Choroid plexus epithelial cell (primary cell): ENCODE results near the gene KIF27.
"Not testable (repeated sequence)": the region's sequence is repeated elsewhere in the genome, so short reads cannot be mapped to it uniquely, and the experiment has no call there.

Source experiments
- DNase-seq: peaks from one replicate; pipeline ENCODE4 v3.0.0-alpha.2; 2010; ENCODE audit warnings: low read depth
- H3K4me3 ChIP-seq: 2 replicates; pipeline ENCODE4 v1.5.1; 2011; ENCODE audit warnings: low read depth, mild to moderate bottlenecking, control low read depth, low read length, moderate library complexity
- TF ChIP-seq, protein P1 (sequence below): conservative IDR thresholded peaks from 2 replicates; pipeline ENCODE4 v1.5.1; 2011; ENCODE audit warnings: low read depth, mild to moderate bottlenecking, control low read depth, inconsistent platforms, low read length, moderate library complexity

The KIF27 gene

DNA sequence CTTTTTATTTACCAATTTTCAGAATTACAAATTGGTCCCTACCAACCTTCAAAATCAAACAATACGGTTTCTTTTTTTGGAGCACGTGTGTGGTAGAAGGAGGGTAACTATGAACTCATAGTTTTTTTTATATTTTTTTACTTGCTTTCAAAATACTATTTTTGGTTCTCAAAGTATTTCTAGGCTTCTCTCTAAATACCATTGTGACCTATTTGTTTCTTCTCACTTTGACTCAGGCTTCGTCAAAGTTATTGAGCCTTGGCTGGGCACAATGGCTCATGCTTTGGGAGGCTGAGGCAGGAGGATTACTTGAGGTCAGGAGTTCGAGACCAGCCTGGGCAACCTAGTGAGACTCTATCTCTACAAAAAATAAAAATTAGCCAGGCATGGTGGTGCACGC is 11.6 kb upstream of the KIF27 start:
- no peak overlapping the region for H3K4me3 ChIP-seq
- no peak for DNase-seq
- TF ChIP-seq, protein P1, sequence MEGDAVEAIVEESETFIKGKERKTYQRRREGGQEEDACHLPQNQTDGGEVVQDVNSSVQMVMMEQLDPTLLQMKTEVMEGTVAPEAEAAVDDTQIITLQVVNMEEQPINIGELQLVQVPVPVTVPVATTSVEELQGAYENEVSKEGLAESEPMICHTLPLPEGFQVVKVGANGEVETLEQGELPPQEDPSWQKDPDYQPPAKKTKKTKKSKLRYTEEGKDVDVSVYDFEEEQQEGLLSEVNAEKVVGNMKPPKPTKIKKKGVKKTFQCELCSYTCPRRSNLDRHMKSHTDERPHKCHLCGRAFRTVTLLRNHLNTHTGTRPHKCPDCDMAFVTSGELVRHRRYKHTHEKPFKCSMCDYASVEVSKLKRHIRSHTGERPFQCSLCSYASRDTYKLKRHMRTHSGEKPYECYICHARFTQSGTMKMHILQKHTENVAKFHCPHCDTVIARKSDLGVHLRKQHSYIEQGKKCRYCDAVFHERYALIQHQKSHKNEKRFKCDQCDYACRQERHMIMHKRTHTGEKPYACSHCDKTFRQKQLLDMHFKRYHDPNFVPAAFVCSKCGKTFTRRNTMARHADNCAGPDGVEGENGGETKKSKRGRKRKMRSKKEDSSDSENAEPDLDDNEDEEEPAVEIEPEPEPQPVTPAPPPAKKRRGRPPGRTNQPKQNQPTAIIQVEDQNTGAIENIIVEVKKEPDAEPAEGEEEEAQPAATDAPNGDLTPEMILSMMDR: no peak

DNA sequence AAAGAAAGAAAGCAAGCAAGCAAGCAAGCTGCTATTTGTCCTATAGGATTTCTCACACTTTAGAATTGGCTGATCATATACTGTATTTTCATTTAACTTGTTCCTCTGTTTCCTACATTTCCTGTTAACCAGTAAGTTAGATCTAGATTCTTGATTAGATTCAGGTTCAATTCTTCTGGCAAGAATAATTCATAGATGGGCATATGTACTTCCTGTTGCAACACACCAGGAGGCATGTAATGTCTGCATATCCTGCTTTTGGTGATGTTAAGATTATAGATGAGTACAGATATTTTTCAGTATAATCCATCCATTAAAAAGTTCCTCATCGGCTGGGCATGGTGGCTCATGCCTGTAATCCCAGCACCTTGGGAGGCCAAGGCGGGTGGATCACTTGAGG is 10.8 kb upstream of the KIF27 start:
- DNase-seq: no peak
- TF ChIP-seq, protein P1: no peak

DNA sequence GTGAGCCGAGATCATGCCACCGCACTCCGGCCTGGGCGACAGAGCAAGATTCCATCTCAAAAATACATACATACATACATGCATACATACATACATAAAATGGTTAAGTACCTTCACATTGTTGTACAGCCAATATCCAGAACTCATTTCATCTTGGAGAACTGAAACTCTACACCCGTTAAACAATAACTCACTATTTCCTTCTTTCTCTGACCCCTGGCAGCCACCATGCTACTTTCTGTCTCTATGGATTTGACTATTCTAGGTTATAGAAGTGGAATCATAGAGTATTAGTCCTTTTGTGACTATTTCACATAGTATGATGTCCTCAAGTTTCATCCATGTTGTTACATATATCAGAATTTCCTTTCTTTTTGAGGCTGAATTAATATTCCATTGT is 9.6 kb upstream of the KIF27 start:
- H3K4me3 ChIP-seq: no peak overlapping the region
- DNase-seq: no peak
- TF ChIP-seq, protein P1: no peak

More for the DNA sequence above, 10.8 kb upstream of the KIF27 start:
- H3K4me3 ChIP-seq: no peak overlapping the region

DNA sequence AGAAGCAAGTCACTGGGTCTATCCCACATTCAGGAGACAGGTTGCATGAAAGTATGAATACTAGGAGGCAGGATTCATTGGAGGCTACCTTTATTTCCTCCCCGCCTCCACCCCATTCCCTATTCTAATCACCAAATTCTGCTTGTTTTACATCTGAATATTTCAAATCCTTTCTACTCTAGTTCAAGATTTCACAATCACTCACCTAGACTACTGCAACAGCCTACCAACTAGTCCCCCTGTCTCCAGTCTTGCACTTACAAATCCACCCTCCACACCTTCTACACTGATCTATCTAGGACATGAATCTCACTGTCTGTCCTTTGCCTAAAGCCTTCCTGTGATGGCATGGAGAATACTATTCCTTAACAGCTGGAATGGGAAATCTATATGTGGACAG is 6.4 kb upstream of the KIF27 start:
- no peak overlapping the region for H3K4me3 ChIP-seq
- DNase-seq: no peak
- TF ChIP-seq, protein P1: no peak

DNA sequence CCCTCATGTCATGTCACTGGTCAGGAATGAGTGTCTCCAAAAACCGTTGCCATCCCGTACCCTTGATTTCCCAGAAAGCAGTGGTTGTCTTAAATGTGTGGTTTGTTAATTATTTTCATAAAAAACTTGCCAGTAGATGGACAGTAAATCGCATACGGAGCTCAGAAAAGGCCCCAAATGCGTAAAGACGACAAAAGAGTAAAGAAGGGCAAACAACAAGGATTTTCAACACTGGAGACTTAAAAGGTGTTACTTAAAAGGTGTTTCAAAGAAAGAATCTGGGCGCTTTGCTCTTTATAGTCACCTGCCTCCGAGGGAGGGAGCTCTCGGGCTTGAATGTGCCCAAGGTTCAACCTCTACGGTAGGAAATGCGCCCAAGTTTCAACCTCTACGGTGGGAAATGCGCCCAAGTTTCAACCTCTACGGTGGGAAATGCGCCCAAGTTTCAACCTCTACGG is 734 bp downstream of the KIF27 start:
- DNase-seq: peak; percentile 69
- TF ChIP-seq, protein P1: peak; percentile 65

DNA sequence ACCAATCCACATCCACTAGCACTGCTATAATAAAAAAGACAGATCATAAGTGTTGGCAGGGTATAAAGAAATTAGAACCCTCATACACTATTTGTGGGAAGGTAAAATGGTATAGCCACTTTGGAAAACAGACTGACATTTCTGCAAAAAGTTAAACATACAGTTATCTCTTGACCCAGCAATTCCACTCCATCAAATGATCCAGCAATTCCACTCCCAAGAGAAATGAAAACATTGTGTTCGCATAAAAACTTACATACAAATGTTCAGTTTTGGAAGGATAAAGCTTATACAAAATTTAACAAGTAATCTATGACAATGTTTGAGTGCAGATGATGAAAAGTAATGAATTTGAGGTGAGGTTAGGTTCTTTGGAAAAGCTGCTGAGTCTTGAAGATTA is 2.1 kb downstream of the KIF27 start:
- H3K4me3 ChIP-seq: no peak overlapping the region
- DNase-seq: no peak
- TF ChIP-seq, protein P1: no peak

More for the DNA sequence above, 734 bp downstream of the KIF27 start:
- peak overlapping the region; percentile 73 for H3K4me3 ChIP-seq

DNA sequence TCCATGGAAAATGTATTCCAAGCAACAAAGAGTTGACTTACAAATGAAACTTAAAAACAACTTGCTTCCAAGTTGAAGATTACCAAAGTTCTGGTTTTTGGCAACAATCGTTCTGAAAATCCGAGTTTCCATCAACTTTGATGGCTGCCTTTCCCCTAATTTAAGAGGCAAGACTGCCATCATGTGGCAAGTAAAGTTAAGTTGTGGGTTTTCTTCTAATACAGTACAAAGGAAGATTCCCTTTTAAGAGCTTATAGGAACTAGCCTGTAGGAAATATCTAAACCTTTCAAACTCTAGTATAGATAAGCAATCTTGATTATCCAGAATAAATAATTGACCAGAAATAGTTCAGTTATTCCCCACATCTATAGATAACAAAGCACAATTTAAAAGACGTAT is 9.0 kb downstream of the KIF27 start:
- DNase-seq: peak; percentile 50
- TF ChIP-seq, protein P1: peak; percentile 36
- H3K4me3 ChIP-seq: not testable (repeated sequence)
